Mucosa of stomach (tissue), 1 donor: Measurements from ENCODE around the gene AARS2.
"Not testable (repeated sequence)": the region's sequence is repeated elsewhere in the genome, so short reads cannot be mapped to it uniquely, and the experiment has no call there.

Experiments used
- H3K27me3 ChIP-seq: one replicate; pipeline ENCODE4 v1.7.0; 2013; ENCODE audit warnings: mild to moderate bottlenecking, low read length; ENCODE audit not compliant: control insufficient read depth, insufficient read depth
- H3K36me3 ChIP-seq: one replicate; pipeline ENCODE4 v1.7.0; 2013; ENCODE audit warnings: low read length; ENCODE audit not compliant: control insufficient read depth, insufficient read depth
- H3K4me1 ChIP-seq: one replicate; pipeline ENCODE4 v1.7.0; 2013; ENCODE audit warnings: mild to moderate bottlenecking, low read length; ENCODE audit not compliant: control insufficient read depth, insufficient read depth
- H3K4me3 ChIP-seq: one replicate; pipeline ENCODE4 v1.7.0; 2013; ENCODE audit warnings: low read length
- H3K9ac ChIP-seq: one replicate; pipeline ENCODE4 v1.7.0; 2013; ENCODE audit warnings: mild to moderate bottlenecking, low read length, moderate library complexity
- H3K9me3 ChIP-seq: one replicate; pipeline ENCODE4 v1.7.0; 2013; ENCODE audit warnings: mild to moderate bottlenecking, low read length, moderate library complexity; ENCODE audit not compliant: control insufficient read depth
- donor health status: Pancreatic carcinoma.

AARS2 gene

GRCh38 chr6:44341095-44341890, 28.1 kb upstream of the AARS2 start:
- H3K9me3 ChIP-seq: no peaks in the 10 kb centered on the region
- H3K27me3 ChIP-seq: peaks cover 29% of the 10 kb centered on the region
- no peaks in the 10 kb centered on the region for H3K36me3 ChIP-seq
- H3K4me3 ChIP-seq: no peak overlapping the region
- H3K4me1 ChIP-seq: no peaks in the 10 kb centered on the region
- H3K9ac ChIP-seq: no peak overlapping the region

- Histone ChIP-seq H3K27me3 (peaks cover 28% of the 10 kb centered on the region), H3K36me3 (no peaks in the 10 kb centered on the region), H3K4me1 (no peaks in the 10 kb centered on the region), H3K9ac (no peak overlapping the region), H3K9me3 (no peaks in the 10 kb centered on the region), H3K4me3 (no peak overlapping the region)
Measured at GRCh38 chr6:44339763-44340625, 26.8 kb upstream of the AARS2 start.

- no peak overlapping the region for H3K9ac ChIP-seq
- H3K36me3 ChIP-seq: no peaks in the 10 kb centered on the region
- H3K9me3 ChIP-seq: no peaks in the 10 kb centered on the region
- no peaks in the 10 kb centered on the region for H3K4me1 ChIP-seq
- H3K4me3 ChIP-seq: no peak overlapping the region
- H3K27me3 ChIP-seq: peaks cover 22% of the 10 kb centered on the region
Measured at GRCh38 chr6:44339301-44339700, 26.2 kb upstream of the AARS2 start.

GRCh38 chr6:44338228-44339122, 25.3 kb upstream of the AARS2 start:
- H3K9ac ChIP-seq: no peak overlapping the region
- H3K9me3 ChIP-seq: no peaks in the 10 kb centered on the region
- H3K4me3 ChIP-seq: no peak overlapping the region
- no peaks in the 10 kb centered on the region for H3K4me1 ChIP-seq
- H3K36me3 ChIP-seq: no peaks in the 10 kb centered on the region
- H3K27me3 ChIP-seq: peaks cover 14% of the 10 kb centered on the region

GRCh38 chr6:44335631-44336030, 22.5 kb upstream of the AARS2 start:
- no peaks in the 10 kb centered on the region for H3K9me3 ChIP-seq
- H3K9ac ChIP-seq: no peak overlapping the region
- no peaks in the 10 kb centered on the region for H3K36me3 ChIP-seq
- no peaks in the 10 kb centered on the region for H3K27me3 ChIP-seq
- H3K4me3 ChIP-seq: no peak overlapping the region
- H3K4me1 ChIP-seq: no peaks in the 10 kb centered on the region

GRCh38 chr6:44333942-44334341, 20.8 kb upstream of the AARS2 start:
- Histone ChIP-seq H3K4me1 (no peaks in the 10 kb centered on the region), H3K4me3 (no peak overlapping the region), H3K27me3 (peaks cover 14% of the 10 kb centered on the region), H3K9ac (no peak overlapping the region), H3K9me3 (no peaks in the 10 kb centered on the region), H3K36me3 (no peaks in the 10 kb centered on the region)

GRCh38 chr6:44333273-44333919, 20.2 kb upstream of the AARS2 start:
- no peaks in the 10 kb centered on the region for H3K9me3 ChIP-seq
- peaks cover 14% of the 10 kb centered on the region for H3K27me3 ChIP-seq
- H3K4me1 ChIP-seq: no peaks in the 10 kb centered on the region
- H3K36me3 ChIP-seq: no peaks in the 10 kb centered on the region
- H3K9ac ChIP-seq: no peak overlapping the region
- no peak overlapping the region for H3K4me3 ChIP-seq

- Histone ChIP-seq H3K27me3 (peaks cover 15% of the 10 kb centered on the region), H3K4me3 (no peak overlapping the region), H3K36me3 (no peaks in the 10 kb centered on the region), H3K4me1 (no peaks in the 10 kb centered on the region), H3K9me3 (no peaks in the 10 kb centered on the region), H3K9ac (no peak overlapping the region)
Measured at GRCh38 chr6:44332585-44332984, 19.4 kb upstream of the AARS2 start.

GRCh38 chr6:44329858-44330257, 16.7 kb upstream of the AARS2 start:
- H3K27me3 ChIP-seq: peaks cover 21% of the 10 kb centered on the region
- no peak overlapping the region for H3K9ac ChIP-seq
- H3K9me3 ChIP-seq: no peaks in the 10 kb centered on the region
- H3K4me3 ChIP-seq: no peak overlapping the region
- no peaks in the 10 kb centered on the region for H3K4me1 ChIP-seq
- H3K36me3 ChIP-seq: no peaks in the 10 kb centered on the region

- not testable (repeated sequence) for H3K4me1 ChIP-seq, H3K36me3 ChIP-seq, H3K4me3 ChIP-seq, H3K9me3 ChIP-seq, H3K9ac ChIP-seq
- H3K27me3 ChIP-seq: peaks cover 21% of the 10 kb centered on the region
Measured at GRCh38 chr6:44328203-44328602, 15.1 kb upstream of the AARS2 start.

- peaks cover 21% of the 10 kb centered on the region for H3K27me3 ChIP-seq
- H3K36me3 ChIP-seq: no peaks in the 10 kb centered on the region
- no peaks in the 10 kb centered on the region for H3K9me3 ChIP-seq
- no peaks in the 10 kb centered on the region for H3K4me1 ChIP-seq
- no peak overlapping the region for H3K4me3 ChIP-seq
- no peak overlapping the region for H3K9ac ChIP-seq
Measured at GRCh38 chr6:44327760-44328159, 14.6 kb upstream of the AARS2 start.
